GM18502 (cell line): ENCODE measurements around the gene ZBTB40.

ENCODE experiments used
- ATAC-seq: cut with Tn5 transposase; IDR thresholded peaks from one replicate; pipeline ENCODE4 v1.9.1; 2021; ENCODE audit warnings: mild to moderate bottlenecking; ENCODE audit not compliant: unreplicated experiment, poor library complexity

Gene ZBTB40

DNA sequence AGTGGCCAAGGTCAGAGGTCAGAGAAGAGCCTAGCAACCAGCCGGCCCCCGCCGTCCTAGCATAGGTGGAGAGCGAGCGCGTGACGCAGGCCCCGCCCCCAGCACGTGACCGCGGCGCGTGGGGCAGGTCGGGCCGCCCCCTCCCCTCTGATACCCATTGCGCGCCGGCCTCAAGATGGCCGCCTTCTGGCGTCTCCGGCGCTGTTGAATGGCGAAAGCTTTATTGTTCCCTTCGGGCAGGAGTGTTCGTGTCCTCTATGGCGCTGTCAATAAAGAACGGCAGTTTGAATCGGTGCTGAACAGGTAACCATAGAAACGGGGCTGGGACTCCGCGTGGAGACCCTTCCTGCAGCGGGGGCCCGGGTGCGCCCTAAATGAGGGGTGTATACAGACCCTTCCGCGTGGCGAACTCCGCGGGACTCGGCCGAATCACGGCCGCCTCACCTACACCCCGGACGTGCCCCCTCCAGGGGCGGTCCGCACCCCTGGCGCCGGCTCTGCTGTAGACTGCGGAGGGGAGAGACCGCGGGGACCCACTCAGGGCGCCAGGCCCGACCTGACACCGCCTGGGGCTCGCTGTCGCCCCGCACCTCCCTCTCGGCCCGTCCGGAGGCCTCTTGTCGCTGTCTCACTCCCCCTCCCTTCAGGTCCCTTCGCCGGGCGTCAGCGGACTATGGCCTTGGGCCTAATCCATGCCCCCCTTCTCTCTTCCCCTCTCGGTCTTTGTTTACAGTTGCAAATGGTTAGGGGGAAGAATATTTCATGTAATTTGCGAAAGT is at the start of gene ZBTB40:
ZBTB40 (plus strand) TSS at position 150 of the 779 bp plus-strand sequence. CDS start 38,098 bp downstream, outside the sequence.
- ATAC-seq: peak; percentile 81

DNA sequence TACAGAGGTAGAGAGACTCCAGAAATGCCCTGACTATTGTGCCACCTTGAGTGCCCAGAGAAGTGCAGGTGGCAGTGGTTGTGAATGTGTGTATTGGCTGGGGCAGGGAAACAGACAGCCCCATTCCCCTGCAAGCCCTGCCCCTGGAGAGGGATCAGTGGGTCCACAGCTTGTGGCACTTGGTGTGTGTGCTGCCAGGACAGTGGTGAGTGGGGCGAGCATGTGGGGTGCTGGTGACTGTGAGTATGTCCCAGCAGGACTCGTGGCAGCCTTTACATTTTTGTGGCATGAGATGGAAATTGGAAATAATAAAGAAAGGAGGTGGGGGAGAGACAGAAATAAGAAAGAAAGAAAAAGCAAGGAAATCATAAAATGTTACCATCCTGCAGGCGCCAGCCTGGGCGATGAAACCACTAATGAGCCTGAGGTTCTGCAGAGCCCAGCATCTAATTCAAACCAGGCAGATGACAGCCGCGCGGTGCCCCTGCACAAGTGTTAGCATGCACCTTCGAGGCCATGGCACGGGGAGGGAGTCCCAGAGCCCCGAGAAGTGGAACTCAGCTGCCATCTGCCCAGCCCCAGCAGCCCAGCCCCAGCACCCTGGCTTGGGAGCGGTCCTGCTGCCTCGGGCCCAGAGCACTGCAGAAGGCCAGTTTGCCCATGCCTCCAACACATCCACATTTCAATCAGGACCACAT is 49.1 kb upstream of the ZBTB40 start:
- ATAC-seq: no peak

DNA sequence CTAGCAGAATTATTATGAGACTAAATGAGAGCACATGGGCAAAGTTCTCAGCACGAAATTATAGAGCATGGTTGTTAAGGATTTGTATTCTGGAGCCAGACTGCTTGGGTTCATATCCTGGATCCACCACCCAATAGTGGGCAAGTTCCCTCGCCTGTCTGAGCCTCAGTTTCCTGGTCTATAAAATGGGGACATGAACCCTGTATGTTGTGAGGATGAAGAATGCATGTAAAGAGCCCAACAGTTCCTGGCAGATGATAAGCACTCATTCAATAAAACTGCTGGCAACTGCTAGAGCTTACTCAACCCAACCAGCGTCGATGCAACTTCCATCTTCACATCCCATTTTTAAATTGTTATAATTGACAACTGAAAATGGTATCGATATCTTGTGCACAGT is 47.2 kb upstream of the ZBTB40 start:
- ATAC-seq: no peak

- no peak for ATAC-seq
Measured at GRCh38 chr1:22406722-22407495, 44.7 kb upstream of the ZBTB40 start.

DNA sequence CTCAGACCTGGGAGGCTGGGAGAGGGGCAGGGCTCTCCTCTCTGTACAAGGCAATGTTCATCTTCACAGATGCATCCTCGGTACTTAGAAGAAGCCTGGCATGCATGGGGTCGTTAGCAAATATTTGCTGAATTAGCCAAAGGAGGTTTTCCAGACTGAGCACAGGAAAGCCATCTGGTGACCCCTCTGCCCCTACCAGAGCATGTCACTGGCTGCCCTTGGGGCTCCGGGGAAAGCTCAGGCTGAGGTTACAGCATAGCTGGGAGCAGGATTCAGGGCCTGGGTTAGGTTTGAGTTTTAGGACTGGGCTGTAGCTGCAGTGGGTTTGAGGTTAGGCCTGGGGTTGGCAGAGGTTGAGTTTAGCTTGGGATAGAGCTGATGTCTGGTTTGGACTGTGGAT is 43.4 kb upstream of the ZBTB40 start:
- no peak for ATAC-seq

DNA sequence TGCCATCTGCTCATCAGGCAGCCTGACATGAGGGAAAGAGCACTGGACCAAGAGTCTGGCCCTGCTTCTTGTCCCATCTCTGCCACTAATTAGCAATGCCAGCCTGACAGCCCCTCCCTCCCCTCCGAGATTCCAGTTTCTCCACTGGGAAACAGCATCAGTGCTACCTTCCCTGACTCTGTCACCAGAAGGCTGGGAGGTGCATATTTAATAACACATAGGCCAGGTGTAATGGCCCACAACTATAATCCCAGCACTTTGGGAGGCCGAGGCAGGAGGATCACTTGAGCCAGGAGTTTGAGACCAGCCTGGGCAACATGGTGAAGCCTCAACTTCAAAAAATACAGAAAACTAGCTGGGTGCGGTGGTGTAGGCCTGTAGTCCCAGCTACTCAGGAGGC is 41.2 kb upstream of the ZBTB40 start:
- no peak for ATAC-seq

DNA sequence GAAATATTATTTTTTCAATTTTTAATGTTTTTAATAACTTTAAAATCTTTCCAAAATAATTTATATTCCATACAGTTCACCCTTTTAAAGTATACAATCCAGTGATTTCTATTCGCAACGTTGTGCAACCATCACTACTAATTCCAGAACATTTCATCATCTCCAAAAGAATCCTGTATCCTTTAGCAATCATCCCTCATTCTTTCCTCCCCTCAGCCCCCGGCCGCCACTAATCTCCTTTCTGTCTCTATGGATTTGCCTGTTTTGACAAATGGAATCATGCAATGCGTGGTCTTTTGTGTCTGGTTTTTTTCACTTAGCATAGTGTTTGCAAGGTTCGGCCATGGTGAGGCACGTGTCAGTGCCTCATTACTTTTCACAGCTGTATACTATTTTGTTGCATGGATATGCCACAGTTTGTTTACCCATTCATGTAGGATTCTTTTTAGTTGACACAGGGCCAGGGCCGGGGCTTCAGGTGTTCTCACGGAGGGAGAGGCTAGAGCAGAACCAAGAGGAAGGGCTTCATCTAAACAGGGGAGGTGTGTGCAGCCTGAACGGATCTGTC is 40.6 kb upstream of the ZBTB40 start:
- no peak for ATAC-seq

DNA sequence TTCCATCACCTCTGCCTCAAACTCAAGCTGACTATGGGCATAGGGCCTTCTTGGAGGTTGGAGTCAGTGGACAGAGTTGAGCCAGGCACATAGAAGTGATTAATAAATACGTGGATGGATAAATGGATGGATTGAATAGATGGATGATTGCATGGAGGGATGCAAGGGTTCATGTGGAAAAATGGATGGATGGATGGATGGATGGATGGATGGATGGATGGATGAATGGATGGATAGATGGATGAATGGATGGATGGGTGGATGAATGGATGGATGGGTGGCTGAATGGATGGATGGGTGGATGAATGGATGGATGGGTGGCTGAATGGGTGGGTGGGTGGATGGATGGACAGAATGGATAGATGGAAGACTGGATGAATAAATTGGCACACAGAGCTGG is 40.1 kb upstream of the ZBTB40 start:
- no peak for ATAC-seq

- ATAC-seq: no peak
Measured at GRCh38 chr1:22412932-22413727, 38.5 kb upstream of the ZBTB40 start.

- ATAC-seq: no peak
Measured at GRCh38 chr1:22413799-22414198, 37.9 kb upstream of the ZBTB40 start.

- ATAC-seq: no peak
Measured at GRCh38 chr1:22414244-22414751, 37.4 kb upstream of the ZBTB40 start.

DNA sequence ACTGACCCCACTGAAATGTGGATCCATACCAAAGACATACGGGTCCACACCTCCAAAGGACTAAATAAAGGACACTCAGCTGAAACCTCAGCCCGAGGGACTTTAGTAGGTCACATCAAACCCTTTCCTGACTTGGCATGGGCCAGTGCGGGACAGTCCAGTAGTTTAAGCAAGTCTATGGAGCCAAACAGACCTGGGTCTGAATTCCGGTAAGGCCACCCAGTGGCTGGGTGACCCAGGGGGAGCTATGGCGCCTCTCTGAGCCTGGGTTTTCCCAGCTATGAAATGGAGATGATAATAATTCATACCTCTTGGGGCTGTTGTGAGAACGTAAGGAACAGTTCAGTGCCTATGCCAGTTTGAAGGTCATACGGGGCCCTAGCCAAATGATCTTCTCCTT is 36.2 kb upstream of the ZBTB40 start:
- no peak for ATAC-seq

DNA sequence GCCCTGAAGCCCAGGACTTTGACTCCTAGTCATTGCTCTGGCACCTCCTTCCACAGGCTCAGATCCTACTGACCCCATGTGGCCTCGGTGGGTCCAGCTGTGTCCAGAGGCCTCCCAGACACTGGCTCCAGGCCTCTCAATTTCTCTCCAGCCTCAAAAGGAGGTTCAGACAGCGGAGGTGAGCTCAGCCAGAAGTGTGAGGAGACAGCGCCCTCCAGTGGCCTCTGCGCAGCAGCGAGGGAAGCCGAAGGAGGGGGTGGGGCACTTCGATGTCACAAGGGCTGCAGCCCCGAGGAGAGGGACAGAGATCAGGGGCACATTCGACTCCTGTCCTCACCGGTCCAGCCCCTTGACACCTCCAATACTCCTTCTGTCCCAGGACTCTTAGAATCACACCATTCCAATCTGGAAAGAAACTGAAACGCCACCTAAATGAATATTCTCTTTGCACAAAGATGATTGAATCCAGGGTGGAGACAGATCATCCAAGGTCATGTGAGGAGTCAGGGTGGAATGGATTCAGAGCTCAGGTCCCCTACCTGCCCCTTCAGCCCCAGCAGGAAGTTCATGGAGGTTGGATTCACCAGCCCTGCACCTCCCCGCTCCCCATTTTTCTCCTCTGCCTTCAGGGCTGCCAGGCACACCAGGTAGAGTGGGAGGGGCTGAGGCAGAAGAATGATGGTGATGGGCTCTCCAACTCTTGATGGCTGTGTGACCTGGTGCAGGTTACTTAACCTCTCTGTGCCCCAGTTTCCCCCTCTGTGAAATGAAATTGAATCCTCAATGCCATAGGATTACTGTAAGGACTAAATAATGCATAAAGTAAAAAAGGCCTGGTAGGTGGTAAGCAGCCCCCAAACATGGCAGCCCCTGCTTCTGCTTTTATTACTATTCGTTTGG is 34.8 kb upstream of the ZBTB40 start:
- no peak for ATAC-seq

GRCh38 chr1:22417466-22417865 is 34.2 kb upstream of the ZBTB40 start:
- no peak for ATAC-seq

- ATAC-seq: no peak
Measured at GRCh38 chr1:22418312-22418711, 33.3 kb upstream of the ZBTB40 start.

- ATAC-seq: no peak
Measured at GRCh38 chr1:22418933-22419382, 32.7 kb upstream of the ZBTB40 start.

- no peak for ATAC-seq
Measured at GRCh38 chr1:22420455-22421053, 31.1 kb upstream of the ZBTB40 start.

- ATAC-seq: no peak
Measured at GRCh38 chr1:22426781-22427180, 24.9 kb upstream of the ZBTB40 start.
